OCI-LY3 (cell line): ENCODE measurements around the gene NBEA.

Experiments
- EZH2phosphoT487 ChIP-seq: fragments of 200-600 bp; shearing (Covaris generic); IDR thresholded peaks from 2 replicates; pipeline ENCODE4 v1.6.1; 2018; ENCODE audit warnings: antibody characterized with exemption, mixed run types, low read depth
- TF ChIP-seq, protein P1 (sequence below): fragments of 200-600, 300-600 bp; sonication (generic); IDR thresholded peaks from 2 replicates; pipeline ENCODE4 v1.5.1; 2014; ENCODE audit warnings: antibody characterized with exemption, low read length, low read depth

- TF ChIP-seq EZH2phosphoT487: no peak
- TF ChIP-seq, protein P1, sequence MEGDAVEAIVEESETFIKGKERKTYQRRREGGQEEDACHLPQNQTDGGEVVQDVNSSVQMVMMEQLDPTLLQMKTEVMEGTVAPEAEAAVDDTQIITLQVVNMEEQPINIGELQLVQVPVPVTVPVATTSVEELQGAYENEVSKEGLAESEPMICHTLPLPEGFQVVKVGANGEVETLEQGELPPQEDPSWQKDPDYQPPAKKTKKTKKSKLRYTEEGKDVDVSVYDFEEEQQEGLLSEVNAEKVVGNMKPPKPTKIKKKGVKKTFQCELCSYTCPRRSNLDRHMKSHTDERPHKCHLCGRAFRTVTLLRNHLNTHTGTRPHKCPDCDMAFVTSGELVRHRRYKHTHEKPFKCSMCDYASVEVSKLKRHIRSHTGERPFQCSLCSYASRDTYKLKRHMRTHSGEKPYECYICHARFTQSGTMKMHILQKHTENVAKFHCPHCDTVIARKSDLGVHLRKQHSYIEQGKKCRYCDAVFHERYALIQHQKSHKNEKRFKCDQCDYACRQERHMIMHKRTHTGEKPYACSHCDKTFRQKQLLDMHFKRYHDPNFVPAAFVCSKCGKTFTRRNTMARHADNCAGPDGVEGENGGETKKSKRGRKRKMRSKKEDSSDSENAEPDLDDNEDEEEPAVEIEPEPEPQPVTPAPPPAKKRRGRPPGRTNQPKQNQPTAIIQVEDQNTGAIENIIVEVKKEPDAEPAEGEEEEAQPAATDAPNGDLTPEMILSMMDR: no peak
These were observed 547.0 kb downstream of the NBEA start for GRCh38 chr13:35489050-35489449.
